PC-9 (cell line): ENCODE results near the gene METTL8. TPM values are rescaled to one million over a fixed set of nuclear protein-coding genes. Genes with fewer than 3 reads are reported as not detected.

Source experiments
- Bru-seq: library from RNA; stranded (reverse); fragments of 400-500 nt; gene quantifications from one replicate; lab custom pipeline; 2021; lab: Mats Ljungman, UMichigan
- BruChase-seq, 2 experiments: library from RNA; stranded (reverse); fragments of 400-500 nt; gene quantifications; one replicate each; lab custom pipeline; 2021; lab: Mats Ljungman, UMichigan
- BruUV-seq: library from RNA; stranded (reverse); fragments of 400-500 nt; replicated peaks from 2 replicates; lab custom pipeline; 2021; lab: Mats Ljungman, UMichigan
- CTCF ChIA-PET: fragments of 300-600 bp; sonication (Branson Sonifier 250); formaldehyde crosslinking; loops from one replicate; lab custom pipeline; 2022; ENCODE audit warnings: antibody characterized with exemption; lab: Charles Lee
- POLR2A ChIA-PET: fragments of 300-600 bp; sonication (Branson Sonifier 250); formaldehyde crosslinking; loops from one replicate; lab custom pipeline; 2022; ENCODE audit warnings: antibody characterized with exemption; ENCODE audit not compliant: unreplicated experiment; lab: Charles Lee
- DNase-seq, 2 experiments: peaks; one replicate each; pipeline versions ENCODE4 v3.0.0 to v3.0.0-alpha.2; 2015 to 2022; ENCODE audit warnings: mixed read lengths in 1 of 2
- H2AFZ ChIP-seq: fragments of 200-600 bp; sonication (generic); 2 replicates; pipeline ENCODE4 v1.8.1; 2017; ENCODE audit warnings: antibody characterized with exemption
- H3F3A ChIP-seq: fragments of 200-600 bp; sonication (generic); 2 replicates; pipeline ENCODE4 v1.8.1; 2017; ENCODE audit warnings: antibody characterized with exemption, mild to moderate bottlenecking, low read depth; ENCODE audit not compliant: insufficient read depth
- H3K27ac ChIP-seq: fragments of 200-600 bp; sonication (generic); 2 replicates; pipeline ENCODE4 v1.6.1; 2016; ENCODE audit warnings: mixed run types
- H3K27me3 ChIP-seq: fragments of 200-600 bp; sonication (generic); 2 replicates; pipeline ENCODE4 v1.6.1; 2016; ENCODE audit warnings: low read depth, mixed run types; ENCODE audit not compliant: insufficient read depth
- H3K36me3 ChIP-seq: fragments of 200-600 bp; sonication (generic); 2 replicates; pipeline ENCODE4 v1.6.1; 2016; ENCODE audit warnings: low read depth, mixed run types
- H3K4me1 ChIP-seq: fragments of 200-600 bp; sonication (generic); replicated peaks from 2 replicates; pipeline ENCODE4 v1.6.1; 2016; ENCODE audit warnings: mixed run types; ENCODE audit not compliant: insufficient read depth
- H3K4me2 ChIP-seq: fragments of 200-600 bp; sonication (generic); 2 replicates; pipeline ENCODE4 v1.6.1; 2017; ENCODE audit warnings: mixed run types
- H3K4me3 ChIP-seq: fragments of 200-600 bp; sonication (generic); 2 replicates; pipeline ENCODE4 v1.6.1; 2016; ENCODE audit warnings: mixed run types
- H3K79me2 ChIP-seq: fragments of 200-600 bp; sonication (generic); 2 replicates; pipeline ENCODE4 v1.6.1; 2017; ENCODE audit warnings: low read depth, mixed run types
- H3K9me2 ChIP-seq: fragments of 200-600 bp; sonication (generic); 2 replicates; pipeline ENCODE4 v1.8.1; 2017; ENCODE audit warnings: mild to moderate bottlenecking; ENCODE audit not compliant: insufficient read depth
- H3K9me3 ChIP-seq: fragments of 200-600 bp; sonication (generic); 2 replicates; pipeline ENCODE4 v1.8.1; 2016; ENCODE audit warnings: low read depth; ENCODE audit not compliant: insufficient read depth
- H4K20me1 ChIP-seq: fragments of 200-600 bp; sonication (generic); 2 replicates; pipeline ENCODE4 v1.8.1; 2017; ENCODE audit not compliant: insufficient read depth
- CTCF ChIP-seq: fragments of 200-600 bp; sonication (generic); conservative IDR thresholded peaks from 2 replicates; pipeline ENCODE4 v1.6.1; 2017; ENCODE audit warnings: mixed run types, antibody characterized with exemption, mild to moderate bottlenecking, moderate library complexity
- EZH2 ChIP-seq: fragments of 200-600 bp; sonication (generic); IDR thresholded peaks from 2 replicates; pipeline ENCODE4 v1.8.0; 2017; ENCODE audit warnings: antibody characterized with exemption, low read depth
- intact Hi-C: fragments of 100-400 bp; cut with micrococcal nuclease; formaldehyde crosslinking; loops from one replicate; pipeline ENCODE4 v1.10.0; 2022; ENCODE audit not compliant: unreplicated experiment
- long read RNA-seq: library from polyadenylated mRNA; stranded (forward); transcript quantifications from one replicate; pipeline ENCODE4 v2.0.0, GENCODE V29; 2022
- total RNA-seq: library from RNA; stranded (reverse); gene quantifications from 2 replicates; pipeline ENCODE4 v1.2.3, GENCODE V29; 2021

METTL8 gene
- total RNA-seq (21.8 and 24.3 TPM in 2 replicates), Bru-seq, nascent RNA (percentile 70 among the genes with signal in this experiment), BruChase-seq, experiment 1, labeled RNA remaining after a 2-hour chase (percentile 68 among the genes with signal in this experiment), BruChase-seq, experiment 2, labeled RNA remaining after a 6-hour chase (percentile 62 among the genes with signal in this experiment)
- long read RNA-seq, full-length matches to known transcripts = 6 of 21 reads
- long read RNA-seq, partial matches to known transcripts = 1 of 21 reads
- long read RNA-seq, other reads (novel, unspliced or antisense) = 14 of 21 reads

- Histone ChIP-seq H3K36me3 (peaks cover 14% of the 10 kb centered on the region), H3K79me2 (peaks cover 75% of the 10 kb centered on the region), H3K9me3 (no peaks in the 10 kb centered on the region), H3K4me3 (peak within 1 kb of the TSS; percentile 64), H4K20me1 (no peaks in the 10 kb centered on the region), H3K27ac (peak within 1 kb of the TSS; percentile 93), H3K9me2 (no peaks in the 10 kb centered on the region), H3K27me3 (no peaks in the 10 kb centered on the region), H3K4me2 (peak within 1 kb of the TSS; percentile 87), H2AFZ (peak within 1 kb of the TSS; percentile 86), H3K4me1 (peaks cover 25% of the 10 kb centered on the region), H3F3A (peaks cover 38% of the 10 kb centered on the region)
- intact Hi-C loops = loop anchor here (1.0 to 10.0 kb wide), 6 partner anchors 89 to 671 kb away; partner anchors contain the start of genes CYBRD1, DLX2 and GORASP2
- no peak for DNase-seq
- ChIA-PET POLR2A (interaction anchor here (0.5 to 0.6 kb wide), 5 partner anchors 143 to 1981 kb away, joined by 3 to 14 read pairs (median 4); no protein-coding TSS in a partner anchor), CTCF (interaction anchor here (1.1 kb wide), 1 partner anchor 96 kb away, joined by 4 read pairs; no protein-coding TSS in a partner anchor)
- BruUV-seq = no TSS peak
- TF ChIP-seq EZH2 (no peak), CTCF (peak; percentile 50)
Observed at GRCh38 chr2:171433763-171434012, at the start of gene METTL8. TSS of gene METTL8 (minus strand) at chr2:171433990. CDS start at chr2:171392185, 41,805 bp downstream.

- ChIA-PET CTCF (interaction anchor here (0.6 kb wide), 1 partner anchor 1221 kb away, joined by 3 read pairs; no protein-coding TSS in a partner anchor), POLR2A (no interaction called here)
- no peak overlapping the region for H2AFZ ChIP-seq
- H3K4me3 ChIP-seq = no peak overlapping the region
- H3F3A ChIP-seq = no peaks in the 10 kb centered on the region
- 0 out of 2 replicates have a peak, but pooled peaks cover 4% of the 10 kb centered on the region for H3K36me3 ChIP-seq
- no peaks in the 10 kb centered on the region for H3K4me1 ChIP-seq
- no peak for DNase-seq
- H3K9me3 ChIP-seq = no peaks in the 10 kb centered on the region
- no peaks in the 10 kb centered on the region for H4K20me1 ChIP-seq
- no peaks in the 10 kb centered on the region for H3K9me2 ChIP-seq
- TF ChIP-seq CTCF (no peak), EZH2 (no peak)
- H3K79me2 ChIP-seq = no peaks in the 10 kb centered on the region
- H3K27me3 ChIP-seq = no peaks in the 10 kb centered on the region
- intact Hi-C loops = no loop called here
- H3K27ac ChIP-seq = no peak overlapping the region
- BruUV-seq = no TSS peak
- H3K4me2 ChIP-seq = no peak overlapping the region
Observed at GRCh38 chr2:171482877-171483276, 49.1 kb upstream of the METTL8 start.

- H2AFZ ChIP-seq = no peak overlapping the region
- intact Hi-C loops = no loop called here
- no peak overlapping the region for H3K4me2 ChIP-seq
- H3K4me1 ChIP-seq = no peaks in the 10 kb centered on the region
- no peaks in the 10 kb centered on the region for H3K27me3 ChIP-seq
- no peak for DNase-seq
- ChIA-PET POLR2A (interaction anchor here (0.7 kb wide), 1 partner anchor 1196 kb away, joined by 15 read pairs; no protein-coding TSS in a partner anchor), CTCF (interaction anchor here (0.6 kb wide), 1 partner anchor 1222 kb away, joined by 3 read pairs; no protein-coding TSS in a partner anchor)
- no peak for TF ChIP-seq EZH2
- no peak for TF ChIP-seq CTCF
- no peak overlapping the region for H3K27ac ChIP-seq
- no peaks in the 10 kb centered on the region for H3K9me2 ChIP-seq
- H3K79me2 ChIP-seq = no peaks in the 10 kb centered on the region
- H3K9me3 ChIP-seq = no peaks in the 10 kb centered on the region
- H3F3A ChIP-seq = no peaks in the 10 kb centered on the region
- no peaks in the 10 kb centered on the region for H4K20me1 ChIP-seq
- H3K36me3 ChIP-seq = 0 out of 2 replicates have a peak, but pooled peaks cover 4% of the 10 kb centered on the region
- BruUV-seq = no TSS peak
- H3K4me3 ChIP-seq = no peak overlapping the region
Observed at GRCh38 chr2:171482308-171482707, 48.5 kb upstream of the METTL8 start.
